AG04450 (cell line): ENCODE measurements around the gene MMP23B. TPM values are rescaled to one million over a fixed set of nuclear protein-coding genes. Genes with fewer than 3 reads are reported as not detected.

Experiments used
- CTCF ChIA-PET: fragments of 300-600, 350-600 bp; formaldehyde crosslinking; extraction: SDS; loops from one replicate; lab custom pipeline; 2022; ENCODE audit warnings: antibody characterized with exemption, inconsistent platforms; lab: Charles Lee
- POLR2A ChIA-PET: fragments of 350-600 bp; formaldehyde crosslinking; extraction: SDS; loops from one replicate; lab custom pipeline; 2021; ENCODE audit warnings: antibody characterized with exemption, inconsistent platforms; lab: Yijun Ruan, JAX
- DNase-seq: peaks from one replicate; pipeline ENCODE4 v3.0.0-alpha.2; 2011; ENCODE audit warnings: low read depth, low spot score
- H3K27ac ChIP-seq: one replicate; pipeline ENCODE4 v1.5.1; 2012; ENCODE audit warnings: low read depth, low read length, control low read depth
- H3K27me3 ChIP-seq: one replicate; pipeline ENCODE4 v1.6.0; 2012; ENCODE audit warnings: low read length; ENCODE audit not compliant: control insufficient read depth, insufficient read depth
- H3K4me3 ChIP-seq: 2 replicates; pipeline ENCODE4 v1.5.1; 2011; ENCODE audit warnings: mild to moderate bottlenecking, low read depth, low read length, control low read depth
- H3K9me3 ChIP-seq: 2 replicates; pipeline ENCODE4 v1.5.1; 2012; ENCODE audit warnings: low read length; ENCODE audit not compliant: control insufficient read depth, insufficient read depth
- polyA plus RNA-seq: library from polyadenylated mRNA; depleted of rRNA; stranded (reverse); fragments of >200 nt; gene quantifications from 2 replicates; pipeline ENCODE4 v1.2.3, GENCODE V29; 2011
- TF ChIP-seq, protein P1 (sequence below): IDR thresholded peaks from 2 replicates; pipeline ENCODE4 v1.5.1; 2011; ENCODE audit warnings: low read depth, low read length, control low read depth, inconsistent platforms

Gene MMP23B
- polyA plus RNA-seq, 1 experiment: 4.9 TPM

DNA sequence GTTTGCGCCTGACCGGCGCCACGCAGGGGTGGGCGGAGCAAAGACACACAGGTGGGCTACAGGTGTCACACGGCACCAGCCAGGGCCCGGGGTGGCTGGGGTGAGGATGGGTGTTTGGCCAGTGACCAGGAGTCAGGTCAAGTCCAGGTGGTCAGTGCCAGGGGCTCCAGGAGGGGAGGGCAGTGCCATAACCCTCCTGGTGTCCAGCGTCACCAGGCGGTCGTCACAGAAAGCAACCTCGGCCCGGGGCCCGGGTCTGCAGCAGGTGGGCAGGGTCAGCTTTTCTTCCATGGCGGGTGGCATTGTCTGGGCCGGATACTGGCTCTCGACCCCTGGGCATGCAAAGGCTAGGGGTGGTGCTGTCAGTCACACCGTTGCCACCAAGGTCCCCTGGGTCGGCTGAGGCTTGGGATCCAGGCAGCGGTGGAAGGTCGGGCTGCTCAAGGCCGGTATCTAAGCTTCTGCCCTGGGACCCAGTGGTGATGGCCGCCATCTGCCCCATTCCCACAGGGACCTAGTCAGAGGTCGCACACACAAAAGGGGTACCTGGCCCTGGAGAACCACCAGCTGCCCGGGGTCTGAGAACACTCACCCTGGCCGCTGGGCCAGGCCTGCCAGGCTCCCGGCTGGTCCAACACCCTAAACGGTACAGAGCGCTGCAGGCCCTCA is 33.8 kb upstream of the MMP23B start:
- DNase-seq: no peak
- ChIA-PET POLR2A (interaction anchor here (1.0 kb wide), 1 partner anchor 21 kb away, joined by 3 read pairs; no protein-coding TSS in a partner anchor), CTCF (no interaction called here)
- no peak overlapping the region for H3K4me3 ChIP-seq
- peaks cover 28% of the 10 kb centered on the region for H3K27me3 ChIP-seq
- H3K27ac ChIP-seq: no peak overlapping the region
- TF ChIP-seq, protein P1, sequence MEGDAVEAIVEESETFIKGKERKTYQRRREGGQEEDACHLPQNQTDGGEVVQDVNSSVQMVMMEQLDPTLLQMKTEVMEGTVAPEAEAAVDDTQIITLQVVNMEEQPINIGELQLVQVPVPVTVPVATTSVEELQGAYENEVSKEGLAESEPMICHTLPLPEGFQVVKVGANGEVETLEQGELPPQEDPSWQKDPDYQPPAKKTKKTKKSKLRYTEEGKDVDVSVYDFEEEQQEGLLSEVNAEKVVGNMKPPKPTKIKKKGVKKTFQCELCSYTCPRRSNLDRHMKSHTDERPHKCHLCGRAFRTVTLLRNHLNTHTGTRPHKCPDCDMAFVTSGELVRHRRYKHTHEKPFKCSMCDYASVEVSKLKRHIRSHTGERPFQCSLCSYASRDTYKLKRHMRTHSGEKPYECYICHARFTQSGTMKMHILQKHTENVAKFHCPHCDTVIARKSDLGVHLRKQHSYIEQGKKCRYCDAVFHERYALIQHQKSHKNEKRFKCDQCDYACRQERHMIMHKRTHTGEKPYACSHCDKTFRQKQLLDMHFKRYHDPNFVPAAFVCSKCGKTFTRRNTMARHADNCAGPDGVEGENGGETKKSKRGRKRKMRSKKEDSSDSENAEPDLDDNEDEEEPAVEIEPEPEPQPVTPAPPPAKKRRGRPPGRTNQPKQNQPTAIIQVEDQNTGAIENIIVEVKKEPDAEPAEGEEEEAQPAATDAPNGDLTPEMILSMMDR: no peak
- no peaks in the 10 kb centered on the region; the same call in 1 of the 2 replicates for H3K9me3 ChIP-seq

DNA sequence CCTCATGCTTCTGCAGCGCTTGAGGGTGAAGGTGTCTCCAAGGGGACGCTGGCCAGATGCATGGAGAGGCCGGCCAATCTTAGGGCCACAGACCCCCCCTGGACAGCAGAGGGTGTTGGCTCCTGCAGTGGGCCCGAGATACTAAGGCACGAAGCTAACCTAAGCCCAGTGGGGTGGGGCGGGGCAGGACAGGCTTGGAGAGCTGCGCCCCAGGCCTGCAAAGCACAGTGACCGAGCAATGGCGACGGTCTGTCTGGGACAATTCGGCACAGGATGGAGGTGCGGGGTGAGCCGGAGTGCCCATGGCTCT is 33.3 kb upstream of the MMP23B start:
- POLR2A ChIA-PET: no interaction called here
- H3K27ac ChIP-seq: no peak overlapping the region
- no peaks in the 10 kb centered on the region; the same call in 1 of the 2 replicates for H3K9me3 ChIP-seq
- H3K27me3 ChIP-seq: peaks cover 28% of the 10 kb centered on the region
- CTCF ChIA-PET: no interaction called here
- H3K4me3 ChIP-seq: no peak overlapping the region
- no peak for DNase-seq
- TF ChIP-seq, protein P1: no peak

DNA sequence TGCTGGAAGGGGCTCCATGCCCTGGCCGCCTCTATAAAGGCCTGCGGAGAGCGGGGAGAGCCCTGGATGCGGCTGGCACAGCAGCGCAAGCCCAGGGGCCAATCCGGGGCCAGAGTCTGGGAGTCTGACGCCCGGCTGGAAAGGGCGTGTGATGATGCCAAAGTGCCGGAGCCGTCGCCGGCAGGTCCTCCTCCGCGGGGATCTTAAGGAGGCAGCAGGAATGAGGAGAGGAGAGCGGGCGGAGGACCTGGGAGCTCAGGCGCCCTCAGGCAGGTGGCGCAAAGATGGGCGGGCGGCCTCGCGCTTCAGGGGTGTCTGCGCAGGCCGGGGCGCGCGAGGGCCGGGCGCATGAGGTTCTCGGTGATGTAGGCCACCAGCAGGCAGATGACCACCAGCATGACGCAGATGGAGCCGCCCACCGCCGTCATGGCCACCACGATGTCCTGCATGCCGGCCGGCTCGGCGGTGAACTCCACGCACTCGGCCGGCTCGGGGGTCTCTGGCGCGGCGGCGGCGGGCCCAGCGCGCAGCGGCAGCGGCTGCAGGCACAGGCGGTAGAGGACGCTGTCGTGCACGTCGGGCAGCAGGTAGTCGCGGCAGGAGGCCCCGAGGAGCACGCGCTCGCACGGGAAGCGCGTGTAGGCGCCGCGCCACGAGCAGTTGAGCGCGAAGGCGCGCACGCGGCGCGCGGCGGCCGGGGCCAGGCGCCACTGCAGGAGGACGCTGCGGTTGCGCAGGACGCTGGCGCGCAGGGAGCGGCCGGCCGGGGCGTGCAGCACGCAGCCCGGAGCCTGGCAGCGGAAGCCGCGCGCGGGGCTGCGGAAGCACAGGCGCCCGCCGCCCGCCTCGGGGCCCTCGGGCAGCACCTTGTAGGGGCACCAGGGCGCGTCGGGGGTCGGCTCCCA is 32.7 kb upstream of the MMP23B start:
- H3K4me3 ChIP-seq: peak overlapping the region; percentile 36; the same call in 1 of the 2 replicates
- H3K27ac ChIP-seq: no peak overlapping the region
- no peak for DNase-seq
- POLR2A ChIA-PET: no interaction called here
- peaks cover 28% of the 10 kb centered on the region for H3K27me3 ChIP-seq
- CTCF ChIA-PET: no interaction called here
- H3K9me3 ChIP-seq: no peaks in the 10 kb centered on the region; the same call in 1 of the 2 replicates
- TF ChIP-seq, protein P1: no peak

- Histone ChIP-seq H3K4me3 (peak within 1 kb of the TSS; percentile 55), H3K27me3 (peaks cover 24% of the 10 kb centered on the region), H3K27ac (no peak within 1 kb of the TSS), H3K9me3 (no peaks in the 10 kb centered on the region; the same call in 1 of the 2 replicates)
- TF ChIP-seq, protein P1: no peak
- CTCF ChIA-PET: no interaction called here
- DNase-seq: no peak
- POLR2A ChIA-PET: no interaction called here
These were observed 31.8 kb upstream of the MMP23B start, which contains the start of gene FNDC10 for GRCh38 chr1:1599935-1600860. Gene FNDC10 (minus strand): TSS chr1:1600135. CDS start chr1:1600015, 120 bp downstream.
